GM19043 (cell line): ENCODE results near the gene LRP3.

ENCODE experiments used
- ATAC-seq: cut with Tn5 transposase; IDR thresholded peaks from one replicate; pipeline ENCODE4 v1.9.1; 2021; ENCODE audit warnings: low read depth; ENCODE audit not compliant: unreplicated experiment

LRP3 gene

DNA sequence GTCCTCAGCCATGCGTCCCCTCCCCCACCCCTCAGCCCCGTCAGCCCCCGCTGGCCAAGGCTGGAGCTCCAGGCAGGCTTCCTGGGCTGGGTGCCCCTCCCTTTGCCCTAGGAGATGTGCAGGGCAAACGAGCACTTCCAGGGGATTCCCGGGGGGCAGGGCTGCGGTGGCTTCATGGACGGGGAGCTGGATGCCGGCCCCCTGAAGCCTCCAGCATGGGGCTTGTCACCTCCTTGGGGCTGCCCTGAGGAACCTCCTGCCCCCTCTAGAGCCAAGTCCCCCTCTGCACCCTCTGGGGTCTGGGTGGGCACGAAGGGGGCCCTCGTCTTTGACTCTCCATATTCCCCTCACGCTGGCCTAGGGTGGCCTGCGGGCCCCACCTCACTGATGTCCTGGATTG, 56.9 kb downstream of the LRP3 start:
- ATAC-seq = no peak

GRCh38 chr19:33251526-33252090, 57.5 kb downstream of the LRP3 start:
- no peak for ATAC-seq

- ATAC-seq = no peak
These were observed 58.4 kb downstream of the LRP3 start for GRCh38 chr19:33252418-33252962.

GRCh38 chr19:33252971-33253370, 58.8 kb downstream of the LRP3 start:
- ATAC-seq = no peak

DNA sequence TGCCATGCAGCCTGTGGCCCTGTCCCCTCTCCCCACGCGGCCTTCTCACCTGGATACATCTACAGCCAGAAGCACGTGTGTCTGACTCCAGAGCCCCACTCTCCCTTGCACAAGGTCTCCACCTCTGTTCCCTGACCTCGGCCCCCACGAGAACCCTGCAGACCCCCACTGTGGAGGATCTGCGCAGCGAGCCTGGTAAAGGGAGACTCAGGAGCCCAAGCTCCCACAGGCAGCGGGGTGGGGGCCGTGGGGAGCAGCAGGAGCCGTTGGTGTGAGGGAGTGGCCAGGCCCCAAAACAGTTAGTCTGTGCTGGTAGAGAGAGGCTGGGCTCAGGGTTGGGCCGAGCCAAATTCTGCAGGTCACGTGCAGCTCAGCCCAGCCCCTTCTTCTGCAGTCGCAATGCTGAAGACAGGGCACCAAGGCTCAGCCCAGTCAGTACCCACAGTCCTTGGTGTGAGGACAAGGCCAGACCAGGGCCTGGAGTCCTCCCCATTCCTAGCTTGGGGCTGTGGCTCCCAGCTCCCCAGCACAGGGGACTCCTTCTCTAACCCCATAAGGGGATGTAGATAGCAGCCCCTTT, 60.2 kb downstream of the LRP3 start:
- no peak for ATAC-seq

DNA sequence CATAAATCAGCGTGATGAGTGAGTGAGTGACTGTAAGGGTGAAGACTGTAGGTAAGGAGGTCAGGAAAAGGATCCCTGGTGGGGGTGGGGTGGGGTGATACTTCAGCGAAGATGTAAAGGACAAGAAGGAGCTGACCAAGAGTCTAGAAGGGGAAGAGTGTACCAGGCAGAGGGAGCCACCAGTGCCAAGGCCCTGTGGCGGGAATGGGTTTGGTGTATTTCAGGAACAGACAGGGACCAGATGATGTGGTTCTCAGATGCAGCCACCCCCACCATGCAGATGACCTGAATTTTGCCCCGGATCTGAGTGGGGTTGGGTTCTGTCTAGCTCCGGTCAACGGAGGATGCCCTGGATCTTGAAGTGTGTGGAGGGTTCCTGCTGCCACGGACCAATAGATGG, 61.7 kb downstream of the LRP3 start:
- ATAC-seq = no peak

GRCh38 chr19:33256261-33256660, 62.1 kb downstream of the LRP3 start:
- no peak for ATAC-seq

GRCh38 chr19:33257828-33258227, 63.7 kb downstream of the LRP3 start:
- no peak for ATAC-seq
